Measurements from ENCODE around the gene KIAA1328.
"Not testable (repeated sequence)": the region's sequence is repeated elsewhere in the genome, so short reads cannot be mapped to it uniquely, and the experiment has no call there.

The KIAA1328 gene

DNA sequence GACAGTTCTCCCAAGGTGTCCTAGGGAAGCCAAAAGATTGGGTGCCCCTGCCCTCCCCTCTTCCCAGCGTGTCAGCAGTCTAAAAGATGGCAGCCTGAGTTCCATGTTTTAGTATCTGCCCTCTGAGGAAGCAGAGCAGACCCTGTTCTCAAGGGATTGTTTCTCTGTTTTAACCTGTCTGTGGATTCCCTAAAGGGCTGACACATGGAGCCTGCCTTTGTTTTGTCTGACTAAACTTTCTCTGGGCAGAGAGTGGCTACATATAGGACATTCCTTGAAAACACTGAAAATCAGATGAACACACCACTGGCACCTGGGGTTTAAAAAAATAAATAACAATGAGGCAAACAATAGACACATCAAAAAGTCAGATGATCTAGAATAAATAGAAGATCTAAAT, 337.6 kb downstream of the KIAA1328 start:
- H3K4me3 ChIP-seq (ENCODE audit: low read depth, low read length) = no peak overlapping the region
- TF ChIP-seq, protein P1, sequence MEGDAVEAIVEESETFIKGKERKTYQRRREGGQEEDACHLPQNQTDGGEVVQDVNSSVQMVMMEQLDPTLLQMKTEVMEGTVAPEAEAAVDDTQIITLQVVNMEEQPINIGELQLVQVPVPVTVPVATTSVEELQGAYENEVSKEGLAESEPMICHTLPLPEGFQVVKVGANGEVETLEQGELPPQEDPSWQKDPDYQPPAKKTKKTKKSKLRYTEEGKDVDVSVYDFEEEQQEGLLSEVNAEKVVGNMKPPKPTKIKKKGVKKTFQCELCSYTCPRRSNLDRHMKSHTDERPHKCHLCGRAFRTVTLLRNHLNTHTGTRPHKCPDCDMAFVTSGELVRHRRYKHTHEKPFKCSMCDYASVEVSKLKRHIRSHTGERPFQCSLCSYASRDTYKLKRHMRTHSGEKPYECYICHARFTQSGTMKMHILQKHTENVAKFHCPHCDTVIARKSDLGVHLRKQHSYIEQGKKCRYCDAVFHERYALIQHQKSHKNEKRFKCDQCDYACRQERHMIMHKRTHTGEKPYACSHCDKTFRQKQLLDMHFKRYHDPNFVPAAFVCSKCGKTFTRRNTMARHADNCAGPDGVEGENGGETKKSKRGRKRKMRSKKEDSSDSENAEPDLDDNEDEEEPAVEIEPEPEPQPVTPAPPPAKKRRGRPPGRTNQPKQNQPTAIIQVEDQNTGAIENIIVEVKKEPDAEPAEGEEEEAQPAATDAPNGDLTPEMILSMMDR (IDR thresholded peaks at IDR 0.05; ENCODE audit: borderline replicate concordance, insufficient read depth, low read depth, low read length) = no peak

DNA sequence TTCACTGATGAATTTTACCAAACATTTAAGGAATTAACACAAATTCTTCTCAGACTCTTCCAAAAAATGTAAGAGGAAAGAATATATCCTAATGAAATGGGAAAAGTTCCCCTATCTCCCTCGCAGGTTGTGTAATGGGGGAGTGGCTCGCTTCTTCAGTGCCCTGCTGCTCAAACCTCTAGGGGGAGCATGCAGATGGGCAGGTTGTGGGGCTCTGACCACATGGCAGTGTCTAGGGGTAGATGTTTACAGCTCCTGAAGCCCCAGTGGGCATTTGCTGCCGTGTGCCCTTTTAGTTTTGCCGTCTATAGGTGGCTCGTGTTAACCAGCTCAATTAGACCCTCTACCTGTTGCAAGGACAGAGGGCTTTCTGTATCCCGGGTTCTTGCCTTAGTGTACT, 338.0 kb downstream of the KIAA1328 start:
- H3K4me3 ChIP-seq (ENCODE audit: low read depth, low read length) = not testable (repeated sequence)

DNA sequence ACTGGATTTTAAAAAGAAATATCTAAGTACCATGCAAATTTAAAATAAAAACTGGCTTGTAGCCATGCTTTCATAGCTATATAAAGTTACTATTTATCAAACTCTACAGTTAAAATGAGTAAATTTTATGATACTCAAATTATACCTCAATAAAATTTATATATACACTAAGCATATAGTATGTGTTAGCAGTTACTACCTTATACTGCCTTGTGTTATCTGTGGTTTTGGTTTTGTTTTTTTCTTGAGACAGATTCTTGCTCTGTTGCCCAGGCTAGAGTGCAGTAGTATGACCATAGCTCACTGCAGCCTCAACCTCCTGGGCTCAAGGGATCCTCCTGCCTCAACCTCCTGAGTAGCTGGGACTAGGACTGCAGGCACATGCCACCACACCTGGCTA, 342.1 kb downstream of the KIAA1328 start:
- H3K4me3 ChIP-seq (ENCODE audit: low read depth, low read length) = no peak overlapping the region
- TF ChIP-seq, protein P1 (IDR thresholded peaks at IDR 0.05; ENCODE audit: borderline replicate concordance, insufficient read depth, low read depth, low read length) = no peak

DNA sequence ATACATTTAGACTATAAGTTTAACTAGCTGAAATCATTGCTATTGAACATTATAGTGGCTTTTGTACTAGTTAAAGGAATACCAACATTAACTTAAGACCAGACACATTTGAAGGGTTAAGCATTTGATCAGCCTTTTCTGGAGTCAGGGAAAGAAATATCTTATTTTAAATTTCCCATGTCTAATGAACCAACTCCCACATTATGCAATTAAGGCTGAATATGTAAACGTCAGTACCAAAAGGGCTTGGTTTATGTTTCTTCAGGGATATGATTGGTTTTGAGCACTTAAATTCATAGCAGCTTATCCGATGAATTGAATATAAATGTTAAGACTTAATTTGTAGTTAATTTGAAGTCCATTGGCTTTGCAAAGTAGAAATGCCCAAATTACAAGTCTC, 344.5 kb downstream of the KIAA1328 start:
- no peak overlapping the region for H3K4me3 ChIP-seq (ENCODE audit: low read depth, low read length)
- TF ChIP-seq, protein P1 (IDR thresholded peaks at IDR 0.05; ENCODE audit: borderline replicate concordance, insufficient read depth, low read depth, low read length) = no peak

DNA sequence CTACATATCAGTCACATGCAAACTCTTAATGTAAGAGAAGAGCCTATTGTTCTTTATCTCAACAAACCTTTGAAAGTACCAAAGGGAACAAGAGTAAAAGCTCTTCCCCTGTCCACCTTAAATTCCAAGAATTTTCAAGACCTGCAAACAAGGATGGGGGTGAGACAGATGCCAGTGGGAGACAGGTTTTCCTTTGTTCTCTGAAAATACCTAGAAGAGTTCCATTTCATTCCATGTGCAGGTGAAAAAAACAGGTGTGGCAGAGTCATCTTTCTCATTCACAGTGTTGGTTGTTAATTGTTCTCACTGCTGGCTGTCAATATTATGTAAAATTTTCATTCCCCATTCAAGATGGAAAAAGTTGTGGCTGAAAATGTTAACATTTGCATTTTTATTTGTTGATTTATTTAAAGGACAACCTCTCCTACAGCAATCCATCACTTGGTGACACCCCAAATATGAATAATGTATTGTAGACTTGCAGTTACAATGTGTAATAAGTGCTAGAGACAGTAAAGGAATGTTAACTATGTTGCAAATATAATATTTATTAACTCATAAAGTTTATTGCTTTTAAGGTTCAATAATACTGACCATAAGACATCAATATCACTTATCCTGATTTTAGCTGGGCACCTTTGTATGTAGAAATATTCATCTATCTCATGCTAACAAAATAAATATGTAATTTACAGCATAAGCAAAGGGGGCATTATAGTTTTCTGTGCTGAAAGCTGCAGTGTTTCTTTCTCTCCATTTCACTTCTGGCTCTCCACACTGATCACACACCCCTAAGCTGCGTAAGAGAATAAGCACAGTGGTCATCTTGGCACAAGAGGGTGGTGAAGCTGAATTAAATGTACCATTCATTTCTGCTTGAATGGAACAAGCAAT, 347.0 kb downstream of the KIAA1328 start:
- H3K4me3 ChIP-seq (ENCODE audit: low read depth, low read length) = no peak overlapping the region
- TF ChIP-seq, protein P1 (IDR thresholded peaks at IDR 0.05; ENCODE audit: borderline replicate concordance, insufficient read depth, low read depth, low read length) = no peak

DNA sequence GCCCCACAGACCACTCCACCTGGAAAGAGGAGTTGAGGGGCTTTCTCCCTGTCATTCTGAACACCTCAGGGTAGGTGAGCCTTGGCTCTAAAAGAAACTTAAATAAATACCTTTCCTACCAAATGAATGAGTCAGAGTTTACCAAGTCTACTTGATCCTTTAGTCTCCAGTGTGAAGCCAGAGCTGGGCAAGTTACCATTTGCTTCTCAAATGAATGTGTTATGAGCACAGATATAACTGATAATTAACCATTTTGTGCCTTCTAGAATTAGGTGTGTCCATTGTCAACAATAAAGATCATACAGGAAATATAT, 347.7 kb downstream of the KIAA1328 start:
- TF ChIP-seq, protein P1 (IDR thresholded peaks at IDR 0.05; ENCODE audit: borderline replicate concordance, insufficient read depth, low read depth, low read length) = no peak
- H3K4me3 ChIP-seq (ENCODE audit: low read depth, low read length) = no peak overlapping the region

DNA sequence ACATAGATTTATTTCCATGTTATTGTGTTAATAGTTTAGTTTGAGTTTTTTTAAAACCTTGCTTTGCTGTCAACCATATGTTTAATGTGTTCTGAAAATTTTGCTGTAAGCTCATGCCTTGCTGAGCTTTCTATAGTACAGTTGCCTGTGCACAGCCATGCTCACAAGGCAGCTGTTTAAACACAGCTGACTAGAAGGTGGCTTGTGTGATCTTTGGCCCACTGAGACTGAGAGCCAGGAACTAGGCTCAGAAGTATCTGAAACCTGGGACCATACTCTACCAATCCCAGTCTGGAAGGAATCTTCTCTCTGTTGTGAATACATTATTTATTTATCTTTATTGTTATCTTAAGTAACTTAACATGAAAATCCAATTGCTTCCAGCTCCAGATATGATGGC, 350.5 kb downstream of the KIAA1328 start:
- TF ChIP-seq, protein P1 (IDR thresholded peaks at IDR 0.05; ENCODE audit: borderline replicate concordance, insufficient read depth, low read depth, low read length) = no peak
- H3K4me3 ChIP-seq (ENCODE audit: low read depth, low read length) = no peak overlapping the region

Data from GM12875 (cell line).